Germinal center (tissue), 1 donor: Measurements from ENCODE around the gene MKRN2OS.

Source experiments
- DNase-seq: peaks from one replicate; pipeline ENCODE4 v3.0.0; 2012; ENCODE audit warnings: mixed read lengths, low spot score

MKRN2OS gene

DNA sequence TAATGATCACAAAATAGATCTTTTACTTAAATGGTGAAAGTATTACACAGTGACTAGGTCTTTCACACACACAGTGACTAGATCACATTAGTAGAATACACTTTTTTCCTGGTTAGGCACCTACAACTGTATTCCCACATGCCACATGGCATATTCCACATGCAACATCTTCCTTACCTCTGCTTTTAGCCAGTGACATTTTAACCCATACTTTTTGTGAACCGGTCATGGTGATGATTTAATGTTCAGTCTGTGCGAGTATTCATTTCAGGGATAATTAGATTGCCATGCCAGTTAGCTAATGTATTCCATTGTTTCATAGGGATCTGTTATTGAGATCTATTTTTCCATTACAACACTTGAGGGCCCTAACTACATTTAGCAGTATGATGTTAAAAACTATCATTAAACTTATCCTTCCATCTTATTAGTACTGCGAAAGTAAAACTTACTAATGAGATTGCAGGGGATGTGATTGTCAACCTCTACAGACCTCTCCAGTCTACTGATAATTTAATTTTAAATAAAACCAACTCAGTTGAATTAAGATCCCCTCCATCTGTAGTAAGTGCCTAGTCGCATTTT lies 32.7 kb downstream of the MKRN2OS start:
- no peak for DNase-seq

DNA sequence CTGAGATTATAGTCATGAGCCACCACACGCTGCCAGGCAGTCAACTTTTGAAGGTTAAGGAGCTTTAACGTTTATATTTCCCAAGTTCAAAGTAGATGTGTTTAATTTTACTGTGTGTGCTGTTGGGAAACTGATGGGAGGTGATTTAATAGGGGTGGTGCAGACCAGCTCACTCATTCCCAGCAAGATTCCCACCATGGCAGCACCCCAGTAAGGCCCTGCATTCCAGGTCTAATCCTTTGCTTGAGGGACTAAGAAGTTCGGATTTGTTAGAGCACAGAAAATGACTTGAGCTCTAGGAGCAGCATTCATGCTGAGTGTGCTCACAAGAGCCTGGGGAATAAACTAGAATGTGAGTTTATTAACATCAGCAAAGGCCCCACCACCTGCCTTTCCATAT lies 35.8 kb downstream of the MKRN2OS start:
- DNase-seq: no peak

DNA sequence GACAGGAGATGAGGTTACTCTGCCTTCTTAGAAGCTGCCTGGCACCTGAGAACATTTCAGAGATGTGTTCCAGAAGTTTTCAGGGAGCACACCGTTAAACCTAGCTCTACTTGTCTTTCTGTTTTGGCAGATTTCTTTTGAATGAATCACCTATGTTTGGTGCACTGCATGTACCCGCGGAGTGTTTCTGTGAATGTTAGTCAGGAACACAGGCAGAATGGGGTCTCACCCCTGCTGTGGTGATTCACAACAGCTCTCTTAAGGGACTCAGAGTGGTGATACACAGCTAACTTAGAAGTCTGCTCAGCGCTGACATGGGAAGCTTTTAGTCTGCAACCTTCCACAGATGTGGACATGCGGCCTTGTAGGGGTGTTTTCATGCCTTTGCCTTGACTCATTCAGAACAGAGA lies 37.0 kb downstream of the MKRN2OS start:
- DNase-seq: no peak

DNA sequence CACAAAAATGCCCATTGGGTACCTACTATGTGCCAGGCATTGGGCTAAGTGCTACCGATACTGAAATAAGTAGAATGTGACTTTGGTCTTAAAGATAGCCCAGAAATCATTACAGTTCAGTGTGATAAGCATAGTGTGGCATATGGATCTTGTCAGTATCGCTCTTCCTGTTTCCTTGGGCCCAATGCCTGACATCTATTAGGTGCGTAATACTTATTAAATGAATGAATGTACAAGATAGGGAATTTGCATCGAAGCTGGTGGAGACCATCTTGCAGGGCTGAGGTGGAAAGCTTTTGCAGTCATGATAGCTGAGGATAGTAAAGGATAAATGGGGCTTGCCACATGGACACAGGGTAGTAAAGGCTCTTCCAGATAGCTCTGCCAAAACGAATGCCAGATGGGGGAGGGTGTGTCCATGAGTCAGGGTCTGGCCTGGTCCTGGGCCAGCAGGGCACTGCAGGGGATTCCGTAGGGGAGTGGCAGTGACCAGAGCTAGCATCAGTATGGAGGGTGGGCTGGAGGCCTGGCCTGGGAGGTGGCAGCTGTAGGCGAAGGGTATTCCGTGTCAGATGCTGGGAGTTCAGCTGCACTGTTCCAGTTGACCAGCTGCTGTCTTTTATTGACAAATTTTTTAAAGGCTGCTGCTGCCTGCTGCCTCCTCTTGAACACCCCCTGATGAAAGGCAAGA lies 37.6 kb downstream of the MKRN2OS start:
- DNase-seq: no peak

DNA sequence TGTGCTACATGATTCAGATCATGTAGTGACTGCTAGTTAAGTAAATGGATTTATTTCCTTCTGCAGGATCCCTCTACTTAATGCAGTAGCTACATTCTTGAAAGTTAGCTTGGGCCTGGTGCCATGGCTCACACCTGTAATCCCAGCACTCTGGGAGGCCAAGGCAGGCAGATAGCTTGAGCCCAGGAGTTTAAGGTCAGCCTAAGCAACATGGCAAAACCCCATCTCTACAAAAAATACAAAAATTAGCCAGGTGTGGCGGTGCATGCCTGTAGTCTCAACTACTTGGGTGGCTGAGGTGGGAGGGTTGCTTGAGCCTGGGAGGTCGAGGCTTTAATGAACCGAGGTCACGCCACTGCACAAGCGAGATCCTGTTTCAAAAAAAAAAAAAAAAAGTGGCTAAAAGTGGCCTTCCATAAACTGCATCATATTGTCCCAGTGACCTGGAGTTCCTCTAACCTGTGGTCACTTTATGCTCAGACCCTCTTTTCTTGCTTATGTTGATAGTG lies 39.0 kb downstream of the MKRN2OS start:
- DNase-seq: no peak

DNA sequence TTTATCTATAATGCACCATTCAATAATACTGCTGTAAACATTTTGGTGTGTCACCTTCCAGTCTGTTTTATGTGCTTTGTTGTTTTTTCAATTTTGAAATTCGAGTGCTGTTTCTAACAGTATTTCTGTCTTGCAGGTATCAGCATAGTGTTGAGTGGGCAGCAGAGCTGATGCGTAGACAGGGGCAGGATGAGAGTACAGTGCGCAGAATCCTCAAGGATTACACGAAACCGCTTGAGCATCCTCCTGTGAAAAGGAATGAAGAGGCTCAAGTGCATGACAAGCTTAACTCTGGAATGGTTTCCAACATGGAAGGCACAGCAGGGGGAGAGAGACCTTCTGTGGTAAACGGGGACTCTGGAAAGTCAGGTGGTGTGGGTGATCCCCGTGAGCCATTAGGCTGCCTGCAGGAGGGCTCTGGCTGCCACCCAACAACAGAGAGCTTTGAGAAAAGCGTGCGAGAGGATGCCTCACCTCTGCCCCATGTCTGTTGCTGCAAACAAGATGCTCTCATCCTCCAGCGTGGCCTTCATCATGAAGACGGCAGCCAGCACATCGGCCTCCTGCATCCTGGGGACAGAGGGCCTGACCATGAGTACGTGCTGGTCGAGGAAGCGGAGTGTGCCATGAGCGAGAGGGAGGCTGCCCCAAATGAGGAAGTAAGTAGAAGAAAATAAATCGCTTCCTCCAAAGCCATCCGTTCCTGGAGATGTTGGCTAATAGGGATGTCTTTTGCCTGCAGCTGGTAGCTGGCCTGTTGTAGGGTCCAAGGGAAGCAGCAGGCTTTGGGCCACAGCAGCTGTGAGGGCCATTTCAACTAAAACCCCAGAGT lies 42.0 kb downstream of the MKRN2OS start:
- no peak for DNase-seq

DNA sequence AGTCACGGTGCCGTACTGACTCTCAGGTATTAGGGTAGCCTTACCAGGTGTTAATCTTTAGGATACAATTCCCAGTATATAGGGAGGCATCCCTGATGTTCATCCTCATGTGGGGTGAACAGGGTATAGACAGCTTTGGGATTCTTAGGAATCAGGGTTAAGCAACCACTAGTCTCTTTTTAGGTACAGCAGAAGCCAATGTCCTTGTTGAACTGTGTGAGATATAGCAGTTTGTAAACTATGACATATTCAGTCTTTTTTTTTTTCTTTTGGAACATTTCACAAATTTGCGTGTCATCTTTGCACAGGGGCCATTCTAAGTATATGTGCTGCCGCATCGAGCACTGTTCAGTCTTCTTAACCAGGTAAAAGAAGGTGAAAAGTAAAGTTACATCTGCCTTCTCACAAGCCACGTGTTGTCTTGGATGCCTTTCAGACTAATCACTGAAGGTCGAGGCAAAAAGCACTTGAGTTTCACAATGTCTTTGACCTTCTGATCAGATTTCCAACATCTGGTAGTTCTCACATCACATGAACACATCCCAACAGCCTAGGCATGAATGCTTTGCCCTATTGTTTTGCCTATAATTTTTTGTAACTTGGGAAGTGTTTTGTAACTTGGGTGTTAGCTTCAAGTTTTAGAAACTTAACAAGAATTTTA lies 43.8 kb downstream of the MKRN2OS start:
- no peak for DNase-seq

DNA sequence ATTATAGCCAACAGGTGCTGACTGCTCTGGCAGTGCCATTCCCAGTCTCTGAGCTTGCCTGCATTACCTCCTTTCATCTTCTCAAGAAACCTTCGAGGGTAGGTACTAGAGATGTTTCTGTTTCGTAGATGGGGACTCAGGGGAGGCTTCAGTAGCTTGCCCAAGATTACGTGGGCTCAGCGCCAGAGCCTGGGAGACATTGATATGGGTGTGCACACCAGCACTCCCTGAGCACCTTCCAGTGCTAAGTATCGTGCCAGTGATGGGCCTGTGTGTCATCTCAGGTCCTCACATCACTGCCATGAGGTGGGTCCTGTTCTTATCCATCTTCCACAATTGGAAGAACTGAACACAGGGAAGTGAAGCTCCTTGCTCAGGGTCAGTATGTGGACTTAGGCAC lies 45.8 kb downstream of the MKRN2OS start:
- DNase-seq: no peak

DNA sequence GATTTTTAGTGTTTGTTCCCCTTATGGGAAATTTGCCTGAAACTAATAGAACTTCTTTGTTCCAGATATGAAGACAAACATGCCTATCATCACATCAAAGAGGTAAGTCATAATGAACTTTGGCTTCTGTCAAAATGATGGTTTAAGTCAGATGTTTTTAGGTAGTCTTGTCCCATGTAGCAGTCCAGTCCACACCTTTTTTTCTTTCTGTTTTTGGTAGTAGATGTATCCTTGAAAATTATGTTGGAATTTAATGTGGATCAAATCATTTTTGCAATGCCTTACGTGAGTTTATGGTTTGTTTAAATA lies 48.9 kb downstream of the MKRN2OS start:
- no peak for DNase-seq

DNA sequence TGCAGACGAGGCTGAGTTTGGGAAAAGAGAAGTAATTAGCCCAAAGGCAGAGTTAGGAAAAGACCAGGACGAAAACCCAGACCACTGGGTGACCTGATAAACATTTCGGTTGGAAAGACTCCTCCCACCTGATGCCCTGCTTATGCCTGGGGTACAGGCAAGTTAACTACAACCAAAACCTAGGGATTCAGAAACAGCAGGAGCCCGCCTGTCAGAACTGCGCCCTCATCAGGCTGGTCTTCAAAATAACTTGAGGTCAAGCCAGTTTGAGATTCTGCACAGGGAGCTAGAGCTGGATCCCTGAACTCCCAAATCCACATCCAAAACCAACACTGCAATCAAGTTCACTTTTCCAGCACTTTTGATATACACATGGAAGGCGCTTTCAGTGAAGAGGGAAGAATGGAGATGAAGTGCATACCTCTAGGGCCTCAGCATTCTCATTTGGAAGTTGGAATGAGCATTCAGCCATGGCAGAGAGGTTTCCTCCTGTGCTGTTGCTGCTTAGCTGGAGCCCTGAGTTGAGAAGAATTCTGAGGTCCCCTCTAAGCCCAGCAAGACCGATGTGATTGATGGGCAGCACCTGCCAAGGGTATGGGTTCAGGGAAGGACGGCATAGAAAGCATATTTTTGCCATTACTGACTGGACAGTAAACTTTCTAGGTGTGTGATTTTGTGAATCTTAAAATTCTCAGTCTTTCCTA lies 49.4 kb downstream of the MKRN2OS start:
- no peak for DNase-seq

DNA sequence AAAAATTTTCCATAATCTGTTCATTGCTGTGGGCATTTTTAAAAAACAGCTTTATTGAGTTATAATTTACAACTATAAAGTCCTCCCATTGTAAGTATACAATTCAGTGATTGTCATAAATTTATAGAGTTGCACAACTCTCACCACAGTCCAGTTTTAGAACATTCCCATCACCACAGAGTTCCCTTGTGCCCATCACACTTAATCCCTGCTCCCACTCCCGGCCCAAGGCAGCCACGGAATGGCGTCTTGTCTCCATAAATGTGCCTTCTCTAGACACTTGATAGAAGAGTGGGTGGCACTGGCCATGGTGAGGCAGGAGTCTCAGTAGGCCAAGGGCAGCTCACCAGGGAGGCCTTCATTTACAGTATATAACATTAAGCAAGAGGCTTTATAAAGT lies 54.8 kb downstream of the MKRN2OS start:
- DNase-seq: no peak

DNA sequence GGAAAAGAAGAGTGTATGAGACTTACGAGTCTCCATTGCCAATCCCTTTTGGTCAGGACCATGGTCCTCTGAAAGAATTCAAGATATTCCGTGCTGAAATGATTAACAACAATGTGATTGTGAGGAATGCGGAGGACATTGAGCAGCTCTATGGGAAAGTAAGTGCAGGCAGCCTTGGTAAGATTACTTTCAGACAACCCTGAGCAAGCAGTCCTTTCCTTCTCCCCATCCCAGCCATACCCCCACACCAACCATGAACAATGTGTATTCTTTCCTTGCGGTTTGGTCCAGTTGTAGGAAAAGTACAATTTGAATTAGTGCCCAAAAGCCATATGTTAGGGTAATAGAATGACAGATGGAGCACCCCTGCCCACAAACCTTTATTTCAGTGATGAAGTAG lies 55.5 kb downstream of the MKRN2OS start:
- no peak for DNase-seq
